GM12874 (cell line): ENCODE data around the gene NTM.
A peak's percentile ranks its signal among the peaks of the same experiment; 100 is the strongest.

ENCODE experiments used
- TF ChIP-seq, protein P1 (sequence below): IDR thresholded peaks from 2 replicates; pipeline ENCODE4 v1.5.1; 2011; ENCODE audit warnings: low read depth, mild to moderate bottlenecking, control low read depth, low read length, moderate library complexity; ENCODE audit not compliant: insufficient read depth

The NTM gene

DNA sequence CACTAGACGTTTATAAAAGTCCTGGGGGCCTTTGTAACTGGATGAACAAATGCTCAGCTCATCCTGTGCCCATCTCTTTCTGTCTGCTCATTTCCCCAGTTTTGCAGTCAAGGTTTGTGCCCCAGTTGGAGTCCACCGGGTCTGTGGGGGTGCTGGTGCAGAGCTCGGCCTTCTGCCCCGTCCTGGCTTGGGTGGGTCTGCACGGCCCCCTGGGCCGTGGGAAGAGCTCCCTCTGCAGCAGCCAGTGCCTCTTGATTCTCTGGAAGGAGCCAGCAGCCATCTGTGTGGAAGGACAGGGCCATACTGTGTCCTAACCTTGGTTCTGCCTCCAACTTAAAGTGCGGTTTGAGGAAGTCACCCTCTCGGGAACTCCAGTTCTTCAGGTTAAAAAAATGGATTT, 140.2 kb downstream of the NTM start:
- TF ChIP-seq, protein P1, sequence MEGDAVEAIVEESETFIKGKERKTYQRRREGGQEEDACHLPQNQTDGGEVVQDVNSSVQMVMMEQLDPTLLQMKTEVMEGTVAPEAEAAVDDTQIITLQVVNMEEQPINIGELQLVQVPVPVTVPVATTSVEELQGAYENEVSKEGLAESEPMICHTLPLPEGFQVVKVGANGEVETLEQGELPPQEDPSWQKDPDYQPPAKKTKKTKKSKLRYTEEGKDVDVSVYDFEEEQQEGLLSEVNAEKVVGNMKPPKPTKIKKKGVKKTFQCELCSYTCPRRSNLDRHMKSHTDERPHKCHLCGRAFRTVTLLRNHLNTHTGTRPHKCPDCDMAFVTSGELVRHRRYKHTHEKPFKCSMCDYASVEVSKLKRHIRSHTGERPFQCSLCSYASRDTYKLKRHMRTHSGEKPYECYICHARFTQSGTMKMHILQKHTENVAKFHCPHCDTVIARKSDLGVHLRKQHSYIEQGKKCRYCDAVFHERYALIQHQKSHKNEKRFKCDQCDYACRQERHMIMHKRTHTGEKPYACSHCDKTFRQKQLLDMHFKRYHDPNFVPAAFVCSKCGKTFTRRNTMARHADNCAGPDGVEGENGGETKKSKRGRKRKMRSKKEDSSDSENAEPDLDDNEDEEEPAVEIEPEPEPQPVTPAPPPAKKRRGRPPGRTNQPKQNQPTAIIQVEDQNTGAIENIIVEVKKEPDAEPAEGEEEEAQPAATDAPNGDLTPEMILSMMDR: no peak

DNA sequence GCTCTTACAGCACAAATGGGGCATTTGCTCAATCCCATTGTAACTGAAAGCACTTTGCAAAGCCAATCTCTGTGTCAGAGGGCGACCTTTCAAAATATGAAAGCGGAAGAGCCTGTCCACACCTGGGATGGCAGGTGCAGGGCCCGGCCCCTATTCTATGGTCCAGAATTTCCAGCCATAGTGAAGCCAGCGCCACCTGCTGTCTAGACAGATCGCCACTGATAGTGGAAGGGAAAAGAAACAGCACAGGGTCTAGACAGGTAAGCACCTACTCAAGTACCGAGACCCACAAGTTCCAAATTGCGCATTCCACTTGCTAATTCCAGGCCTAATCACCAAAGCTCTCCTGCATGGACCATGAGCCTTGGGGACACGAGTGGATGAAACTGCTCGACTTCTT, 141.4 kb downstream of the NTM start:
- TF ChIP-seq, protein P1: peak; percentile 64

DNA sequence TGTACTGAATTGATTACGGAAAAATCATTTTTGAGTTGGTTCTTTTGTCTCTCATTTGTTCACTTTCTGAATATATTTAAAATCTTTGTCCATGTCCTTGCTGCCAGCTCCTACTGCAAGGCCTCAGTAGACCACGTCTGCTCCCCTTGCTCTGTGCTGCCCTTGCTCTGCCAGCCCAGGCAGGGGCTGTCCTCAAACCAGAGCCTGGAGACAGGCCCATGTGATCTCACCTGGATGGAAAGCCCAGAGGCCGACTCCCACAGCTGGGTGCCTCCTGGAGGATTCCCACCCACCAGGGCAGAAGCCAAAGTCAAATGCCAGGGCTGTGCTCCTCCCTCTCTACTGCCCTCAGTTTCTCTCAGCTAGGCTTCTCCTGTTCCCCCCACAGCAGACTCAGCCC, 141.8 kb downstream of the NTM start:
- TF ChIP-seq, protein P1: no peak

DNA sequence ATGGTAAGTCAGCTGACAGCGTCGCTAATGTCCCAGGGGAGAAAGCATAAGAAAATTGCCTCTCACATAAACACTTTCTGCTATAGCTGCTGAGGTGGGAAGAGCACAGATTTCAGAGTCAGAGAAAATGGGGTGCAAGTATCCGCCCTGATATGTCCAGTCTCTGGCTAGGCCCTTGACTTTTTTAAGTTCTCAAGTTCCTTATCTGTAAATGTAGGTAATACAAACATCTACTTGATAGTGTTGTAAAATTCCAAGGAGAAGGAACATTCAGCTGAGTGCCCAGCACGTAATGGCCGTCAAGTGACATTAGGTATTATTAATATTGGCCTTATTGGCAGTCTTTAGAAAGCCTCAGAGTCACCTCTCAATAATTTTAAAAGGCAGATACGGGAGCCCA, 143.6 kb downstream of the NTM start:
- TF ChIP-seq, protein P1: no peak

DNA sequence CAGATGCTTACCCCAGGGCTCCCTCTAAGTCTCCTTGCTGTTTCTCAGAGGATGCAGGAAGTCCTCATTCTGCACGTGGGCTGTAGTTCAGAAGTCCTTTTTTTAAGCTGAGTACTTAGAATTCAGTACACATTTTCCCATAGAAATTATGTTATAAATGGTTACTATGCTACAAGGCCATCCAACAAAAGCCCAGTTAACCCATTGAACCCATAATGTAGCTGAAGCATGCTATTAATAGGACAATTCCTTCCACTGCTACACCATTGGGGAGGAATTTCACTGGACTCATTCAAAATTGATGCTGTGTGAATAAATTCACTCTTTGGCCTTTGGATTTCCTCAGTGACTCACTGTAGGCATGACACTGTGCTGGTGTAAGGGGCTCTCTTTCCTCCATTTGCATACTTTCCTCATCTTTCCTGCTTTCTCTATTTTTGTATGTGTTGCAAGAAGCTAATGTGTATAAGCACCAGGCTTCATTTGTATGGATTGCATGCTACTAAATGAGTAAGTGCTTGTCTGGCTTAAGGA, 148.0 kb downstream of the NTM start:
- TF ChIP-seq, protein P1: no peak

DNA sequence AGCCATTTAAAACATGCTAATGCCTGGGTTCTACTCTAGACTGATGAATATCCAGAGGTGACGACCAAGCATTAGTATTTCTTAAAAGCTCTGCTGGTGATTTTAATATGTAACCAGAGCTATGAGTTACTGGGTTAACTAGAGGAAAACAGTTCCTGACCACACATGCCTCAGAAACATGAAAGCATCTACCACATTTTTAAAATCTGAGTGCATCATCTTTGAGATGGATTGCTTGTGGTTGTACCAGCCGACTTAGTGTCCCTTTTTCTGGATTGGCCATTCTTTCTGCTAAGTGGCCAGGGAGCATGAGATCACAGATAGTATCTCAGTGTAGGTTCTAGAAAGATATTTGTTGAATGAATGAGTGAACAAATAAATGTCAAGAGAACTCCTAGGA, 152.4 kb downstream of the NTM start:
- TF ChIP-seq, protein P1: no peak

DNA sequence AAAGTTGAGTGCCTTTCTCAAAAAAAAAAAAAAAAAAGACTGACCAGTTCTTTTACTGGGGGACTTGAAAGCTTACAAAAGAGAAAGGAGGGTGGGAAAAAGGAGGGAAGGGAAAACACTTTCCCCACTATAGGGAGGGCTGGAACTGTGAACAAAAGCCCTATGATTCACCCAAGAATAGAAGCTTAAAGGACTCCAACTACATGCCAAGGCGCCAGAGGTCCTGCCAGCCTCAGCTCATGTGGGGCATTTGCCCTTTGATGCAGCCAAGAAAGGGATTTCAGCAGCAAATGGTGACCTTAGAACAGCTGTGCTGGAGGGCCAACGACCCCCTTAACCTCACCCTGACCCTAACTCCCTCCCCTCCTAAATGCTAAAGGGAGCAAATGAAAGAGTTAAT, 160.0 kb downstream of the NTM start:
- TF ChIP-seq, protein P1: no peak
